HG02610 (cell line): ENCODE results near the gene CCT7.
A peak's percentile ranks its signal among the peaks of the same experiment; 100 is the strongest.

ENCODE experiments used
- ATAC-seq: cut with Tn5 transposase; IDR thresholded peaks from one replicate; pipeline ENCODE4 v1.9.1; 2021; ENCODE audit warnings: mild to moderate bottlenecking, moderate library complexity; ENCODE audit not compliant: unreplicated experiment

CCT7 gene

DNA sequence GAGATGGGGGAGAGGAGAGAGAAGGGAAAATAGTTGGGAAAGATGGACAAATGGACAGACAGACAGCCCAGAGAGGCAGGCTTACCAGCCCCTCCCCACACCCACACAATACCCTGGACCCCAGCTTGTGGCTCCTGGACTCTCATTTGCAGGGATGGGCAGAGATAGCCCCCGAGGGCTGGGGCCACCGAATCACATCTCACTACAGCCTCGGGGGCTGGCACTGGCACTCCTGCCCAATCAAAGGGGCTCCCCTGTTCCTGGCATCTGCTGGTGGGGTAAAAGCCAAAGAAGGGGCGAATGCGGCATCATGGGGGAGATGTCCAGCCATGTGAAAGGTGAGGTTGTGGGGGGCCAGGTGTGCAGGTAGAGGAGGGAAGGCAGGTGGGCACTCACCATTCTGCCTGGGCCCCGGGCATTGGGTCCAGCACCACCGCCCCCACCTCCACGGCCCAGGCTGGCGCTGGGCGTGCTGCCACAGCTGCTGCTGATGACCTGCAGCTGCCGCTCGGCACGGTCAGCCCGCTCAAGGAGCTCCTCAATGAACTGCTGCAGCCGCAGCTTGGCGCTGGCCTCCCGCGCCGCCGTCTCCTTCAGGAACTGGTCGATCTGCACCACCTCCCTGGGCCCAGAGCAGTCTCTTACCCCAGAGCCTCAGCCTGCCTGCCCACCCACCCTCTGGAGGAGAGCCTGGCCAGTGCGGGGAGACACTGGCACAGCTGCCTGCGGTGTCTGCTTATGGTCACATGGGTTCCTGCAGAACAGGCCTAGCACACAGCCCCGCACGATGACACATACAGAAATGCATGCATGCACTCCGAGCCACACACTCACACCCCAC lies 32.2 kb downstream of the CCT7 start:
- ATAC-seq: no peak

DNA sequence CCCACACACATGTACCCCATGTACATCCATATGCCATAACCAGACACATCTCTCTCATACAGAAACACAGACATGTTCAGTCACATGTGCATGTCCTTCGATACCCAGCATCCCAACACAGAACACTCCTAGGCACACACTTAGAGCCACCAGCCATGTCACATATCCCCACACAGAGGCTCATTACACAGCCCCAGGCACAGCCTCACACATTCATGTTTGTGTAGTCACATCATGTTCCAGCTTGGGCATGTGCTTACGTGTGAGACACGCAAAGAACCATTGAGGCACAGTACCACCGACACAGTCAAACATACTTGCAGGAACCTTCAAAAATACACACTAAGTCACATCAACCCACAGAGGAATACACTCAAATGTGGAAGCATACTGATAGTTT lies 32.9 kb downstream of the CCT7 start:
- no peak for ATAC-seq

DNA sequence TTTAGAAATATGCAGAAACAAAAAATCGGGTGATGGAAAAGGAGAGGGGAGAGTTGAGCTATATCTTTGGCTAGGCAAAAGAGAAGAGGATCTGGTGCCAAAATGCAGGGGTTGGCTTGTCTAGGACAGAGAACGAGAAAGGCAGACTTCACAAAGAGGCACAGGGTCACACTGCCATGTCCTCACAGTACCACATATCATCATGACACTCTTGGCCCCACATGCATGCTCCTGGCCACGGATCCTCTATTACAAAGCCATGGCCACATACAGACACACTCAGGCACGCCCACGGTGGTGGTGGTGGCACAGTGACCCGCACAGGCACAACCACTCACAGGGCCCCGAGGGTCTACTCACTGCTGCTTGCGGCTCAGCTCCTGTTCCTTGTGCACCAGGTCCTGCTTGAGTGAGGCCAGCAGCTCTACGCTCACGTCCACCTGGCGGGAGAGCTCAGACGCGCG lies 34.3 kb downstream of the CCT7 start:
- no peak for ATAC-seq

DNA sequence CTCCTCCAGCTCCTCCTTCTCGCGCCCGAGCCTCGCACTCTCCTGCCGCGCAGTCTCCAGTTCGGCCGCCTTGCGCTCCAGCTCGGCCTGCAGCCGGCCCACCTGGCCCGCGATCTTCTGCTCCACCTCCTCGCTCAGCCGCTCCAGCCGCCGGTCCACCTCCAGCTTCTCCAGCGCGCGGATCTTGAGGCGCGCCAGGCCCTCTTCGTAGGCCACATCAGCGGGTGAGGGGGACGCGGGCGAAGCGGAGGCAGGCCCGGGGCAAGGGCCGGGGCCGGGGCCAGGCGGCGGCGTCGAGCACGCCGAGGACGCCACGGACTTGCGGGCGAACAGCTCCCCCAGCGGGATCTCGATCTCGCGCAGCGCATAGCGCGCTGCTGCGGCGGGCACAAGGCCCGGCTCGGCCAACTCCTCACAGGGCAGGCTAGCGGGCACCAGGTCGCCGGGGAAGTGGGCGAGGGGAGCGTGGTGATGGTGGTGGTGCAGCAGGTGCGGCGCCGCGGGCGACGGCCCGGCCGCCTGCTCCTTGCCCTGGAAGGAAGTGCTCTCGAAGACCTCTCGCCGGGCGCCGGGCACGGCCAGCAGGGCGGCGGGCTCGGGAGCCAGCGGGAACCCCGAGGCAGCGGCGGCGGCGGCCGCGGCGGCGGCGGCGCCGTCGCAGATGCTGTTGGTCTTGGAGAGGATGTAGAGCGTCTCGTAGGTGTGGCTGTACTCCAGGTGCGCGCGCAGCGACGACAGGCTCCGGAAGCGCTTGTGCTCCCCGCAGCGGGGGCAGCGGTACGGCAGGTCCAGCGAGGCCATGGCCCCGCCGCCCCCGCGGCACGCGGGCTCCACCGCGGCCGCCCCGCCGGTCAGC lies 35.0 kb downstream of the CCT7 start:
- ATAC-seq: no peak

DNA sequence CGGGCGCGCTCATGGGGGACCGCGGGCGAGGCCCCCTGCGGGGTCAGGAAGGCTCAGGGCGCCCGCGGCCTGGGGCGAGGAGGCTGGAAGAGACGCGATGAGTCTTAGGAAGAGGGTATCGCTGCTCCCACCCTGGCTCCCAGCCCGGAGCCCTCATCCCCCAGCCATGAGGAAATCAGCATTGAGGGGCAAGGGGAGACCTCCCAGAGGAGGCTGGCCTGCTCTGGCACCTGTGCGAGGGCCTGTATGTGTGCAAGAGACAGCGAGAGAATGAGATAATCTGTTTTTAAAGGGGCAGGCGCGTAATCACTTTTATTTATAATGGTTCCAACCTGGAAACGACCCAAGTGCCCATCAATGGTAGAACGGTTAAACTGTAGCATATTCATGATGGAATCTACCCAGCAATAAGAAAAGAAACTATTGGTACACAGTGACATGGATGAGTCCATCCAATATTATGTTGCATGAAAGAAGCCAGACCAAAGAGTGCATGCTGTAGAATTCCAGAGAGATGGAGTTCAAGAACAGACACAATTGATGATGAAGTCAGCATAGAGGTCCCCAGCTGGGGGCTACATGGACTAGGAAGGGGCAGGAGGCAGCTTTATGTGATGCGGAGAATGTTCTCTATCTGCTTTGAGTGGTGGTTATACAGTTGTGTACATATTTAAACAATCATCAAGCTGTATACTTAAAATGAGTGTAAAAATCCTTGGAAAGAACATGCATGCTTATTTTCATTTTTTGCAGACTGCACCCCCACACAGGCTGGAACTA lies 35.8 kb downstream of the CCT7 start:
- ATAC-seq: no peak

DNA sequence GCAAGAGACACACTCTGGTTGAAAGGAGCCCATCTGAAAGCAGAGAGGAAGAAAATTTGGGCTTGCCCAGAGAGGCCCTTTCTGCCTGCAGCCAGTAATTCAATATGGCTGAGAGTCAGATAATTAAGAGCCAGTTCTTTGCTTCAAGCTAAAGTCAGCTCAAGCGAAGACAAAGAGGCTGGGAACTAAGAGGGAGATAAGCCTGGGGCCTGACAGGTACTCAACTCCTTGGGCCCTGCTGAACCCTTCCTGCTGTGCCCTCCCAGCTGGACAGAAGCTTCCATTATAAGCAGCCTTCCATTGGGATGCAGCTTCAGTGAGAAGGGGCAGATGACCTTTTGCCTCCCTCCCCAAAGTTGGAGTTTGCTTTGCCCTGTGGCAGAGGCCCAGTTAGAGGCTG lies 38.2 kb downstream of the CCT7 start:
- ATAC-seq: no peak

DNA sequence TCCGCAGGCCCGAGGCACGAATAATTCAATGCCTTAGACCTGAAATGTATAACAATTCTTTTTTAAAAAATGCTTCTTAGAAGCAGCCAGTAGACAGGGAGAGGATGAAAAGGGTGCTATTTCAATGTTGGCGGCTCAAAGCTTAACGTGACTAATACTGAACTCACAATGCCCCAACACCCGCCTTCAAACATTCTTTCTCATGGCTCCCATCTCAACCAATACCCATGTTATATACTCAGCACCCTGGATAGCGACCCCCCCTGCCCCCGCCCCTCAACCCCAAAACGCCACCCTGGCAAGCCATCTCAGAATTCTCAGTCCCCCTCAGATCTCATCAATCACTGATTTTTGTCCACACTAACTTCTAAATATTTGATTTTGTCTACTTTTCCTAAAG lies 45.7 kb downstream of the CCT7 start:
- ATAC-seq: no peak

DNA sequence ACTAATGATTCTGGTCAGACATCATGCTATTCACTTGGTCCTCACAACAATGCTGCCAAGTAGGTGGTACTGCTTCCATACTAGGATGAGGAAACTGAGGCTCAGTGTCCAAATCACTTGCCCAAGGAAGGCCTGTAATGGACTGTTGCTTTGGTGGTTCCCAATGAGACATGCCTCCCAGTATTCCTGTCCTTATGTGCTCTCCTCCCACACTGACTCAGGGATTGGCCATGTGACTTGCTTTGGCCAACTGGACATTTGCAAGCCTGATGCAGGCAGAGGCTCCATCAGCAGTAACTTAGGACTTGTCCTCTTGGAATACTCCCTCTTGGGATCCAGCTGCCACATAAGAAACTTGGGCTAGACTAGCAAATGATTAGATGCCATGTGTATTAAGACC lies 47.1 kb downstream of the CCT7 start:
- ATAC-seq: no peak

DNA sequence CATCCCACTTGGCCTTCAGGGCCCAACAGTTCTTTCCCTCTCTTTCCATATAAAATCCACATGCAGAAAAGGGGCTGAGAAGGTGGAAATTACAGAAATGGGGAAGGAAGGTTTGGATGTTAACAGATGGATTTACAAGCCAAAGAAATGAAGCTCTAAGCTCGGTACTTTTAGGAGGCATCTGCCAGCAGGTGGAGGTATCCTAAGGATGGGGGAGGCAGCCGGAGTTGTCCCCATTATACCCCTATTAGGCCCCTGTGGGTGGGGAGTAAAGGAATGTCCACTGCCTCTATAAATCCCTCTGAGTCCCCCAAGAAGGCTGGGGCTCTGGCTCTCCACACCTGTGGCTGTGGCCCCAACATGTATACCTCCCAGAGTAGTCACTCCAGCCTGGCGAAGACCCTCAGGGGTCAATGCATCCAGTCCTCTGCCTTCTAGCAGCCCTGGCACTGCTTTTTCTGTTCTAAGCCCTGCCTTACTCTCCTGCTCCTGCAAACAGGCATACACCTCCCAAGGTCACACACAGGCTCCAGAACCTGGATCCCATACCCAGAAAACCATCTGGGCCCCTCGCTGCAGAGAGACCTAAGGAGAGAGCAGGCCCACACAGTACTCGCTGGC lies 48.9 kb downstream of the CCT7 start:
- ATAC-seq: no peak

DNA sequence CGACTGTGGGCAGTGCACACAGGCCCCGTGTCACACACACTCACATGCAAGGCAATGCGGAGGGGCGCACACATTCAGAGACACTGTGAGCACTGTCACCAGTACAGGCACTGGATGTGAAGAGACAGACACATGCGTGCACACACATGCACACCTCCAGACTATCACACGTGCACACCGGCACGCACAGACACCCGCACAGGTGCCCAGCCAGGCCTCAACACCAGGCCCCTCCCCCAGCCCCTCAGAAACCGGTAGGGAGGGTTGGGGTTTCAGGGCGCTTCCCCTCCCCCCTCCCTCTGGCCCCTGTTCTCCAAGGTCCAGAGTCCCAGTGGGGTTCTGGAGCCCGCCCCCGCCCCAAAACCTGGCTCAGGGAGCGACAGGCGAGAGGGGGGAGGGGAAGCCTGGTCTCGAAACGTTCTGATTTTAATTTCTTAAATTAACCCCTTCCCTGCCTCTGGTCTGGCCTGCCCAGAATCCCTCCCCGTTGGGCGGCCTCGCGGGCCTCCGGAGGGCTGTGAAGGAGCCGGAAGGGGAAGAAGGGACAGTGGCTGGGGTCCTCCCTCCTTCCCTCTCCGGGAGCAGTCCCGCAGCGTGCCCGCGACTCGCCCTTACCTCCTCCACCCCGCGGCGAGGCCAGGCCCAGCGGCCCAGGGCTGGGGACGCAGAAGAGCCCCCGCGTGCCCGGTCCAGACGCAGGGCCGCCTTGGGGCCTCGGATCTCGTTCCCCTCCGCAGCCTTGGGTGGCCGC lies 49.6 kb downstream of the CCT7 start:
- ATAC-seq: peak; percentile 13

DNA sequence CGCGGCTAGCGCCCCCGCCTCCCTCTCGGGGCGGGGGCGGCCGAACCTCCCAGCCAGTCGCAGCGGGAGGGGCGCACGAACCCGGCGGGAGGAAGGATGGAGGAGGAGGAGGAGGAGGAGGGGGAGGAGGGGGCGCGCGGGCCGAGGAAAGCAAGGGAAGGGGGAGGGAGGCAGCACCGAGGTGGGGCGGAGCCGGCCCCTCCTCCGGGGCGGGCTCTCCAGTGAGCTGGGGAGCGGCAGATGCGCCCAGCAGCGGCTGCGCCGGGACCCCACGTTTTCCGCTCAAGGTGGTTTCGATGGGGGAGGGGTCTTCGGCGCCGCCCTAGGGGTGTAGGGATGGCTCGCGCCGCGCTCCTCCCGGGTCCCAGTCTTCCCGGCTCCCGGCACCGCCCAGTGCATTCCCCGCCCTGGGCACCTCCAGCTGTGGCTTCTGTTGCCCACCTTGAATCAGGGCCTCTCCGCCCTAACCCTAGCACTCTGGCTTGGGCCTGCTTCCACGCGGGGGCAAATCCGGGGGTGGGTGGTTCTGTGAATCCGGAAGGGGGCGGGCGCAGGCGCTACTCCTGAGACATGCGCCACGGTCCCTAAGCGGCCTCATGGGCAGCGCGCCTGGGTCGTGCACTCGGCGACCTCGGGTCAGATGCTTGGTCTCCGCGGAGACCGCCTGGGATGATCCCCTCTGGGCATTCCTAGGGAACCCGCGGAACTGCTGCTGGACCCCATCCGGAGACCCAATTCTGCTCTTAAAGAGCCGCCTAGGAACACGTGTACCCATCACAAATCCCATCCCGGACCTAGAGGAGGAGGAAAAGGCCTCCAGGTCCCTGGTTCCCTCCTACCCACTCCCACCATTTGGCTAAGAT lies 50.4 kb downstream of the CCT7 start, which contains the start of gene FBXO41:
Gene FBXO41, minus strand, starts transcription at position 183 of the 863 bp plus-strand sequence. CDS start 14,848 bp downstream, outside the sequence.
- peak; percentile 81 for ATAC-seq

DNA sequence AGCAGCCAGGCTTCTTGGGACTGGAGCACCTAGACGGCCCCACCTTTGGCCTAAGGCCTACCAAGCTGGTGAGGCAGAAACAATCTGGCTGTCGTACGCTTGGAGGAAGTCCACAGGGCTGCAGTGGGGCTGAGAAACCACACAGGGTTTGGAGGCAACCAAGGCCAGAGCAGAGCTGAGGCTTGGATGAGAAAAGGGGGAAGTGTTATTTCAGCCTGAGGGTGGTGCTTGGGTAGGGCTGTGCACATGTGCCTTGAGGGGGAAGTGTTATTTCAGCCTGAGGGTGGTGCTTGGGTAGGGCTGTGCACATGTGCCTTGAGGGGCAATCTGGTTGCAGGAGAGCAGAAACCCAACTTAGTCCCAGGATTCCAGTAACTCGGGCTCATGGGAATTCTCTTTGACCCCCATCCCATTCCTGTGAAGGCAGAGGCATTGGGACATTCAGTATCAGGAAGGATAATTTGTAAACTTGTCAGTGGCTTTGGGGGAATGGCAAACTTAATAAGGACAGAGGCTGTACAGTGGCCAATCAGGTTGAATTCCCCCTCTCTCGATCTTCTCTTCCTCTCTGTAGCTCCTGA lies 51.1 kb downstream of the CCT7 start:
- peak; percentile 51 for ATAC-seq

DNA sequence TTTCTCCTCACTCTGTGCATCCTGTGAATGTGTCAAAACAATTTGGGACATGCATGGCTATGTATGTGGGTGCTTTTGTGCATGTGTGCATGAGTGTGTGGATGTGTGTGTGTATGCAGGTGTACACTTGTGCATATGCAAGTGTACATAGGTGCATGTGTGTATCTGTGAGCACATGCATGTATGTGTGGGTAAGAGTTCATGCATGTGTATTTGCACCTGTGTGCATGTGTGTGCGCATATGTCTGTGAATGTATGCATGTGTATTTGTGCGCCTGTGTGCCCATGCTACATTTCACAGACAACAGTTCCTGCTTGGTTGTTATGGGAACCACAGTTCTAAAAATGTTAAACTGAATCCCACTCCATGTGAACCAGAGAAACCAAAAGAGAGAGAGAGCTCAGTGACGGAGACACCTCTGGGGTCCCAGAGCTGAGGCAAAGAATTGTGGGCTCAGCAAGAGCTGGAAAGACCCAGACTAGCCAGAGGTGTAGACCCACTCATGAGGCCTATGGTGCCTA lies 52.1 kb downstream of the CCT7 start:
- no peak for ATAC-seq

DNA sequence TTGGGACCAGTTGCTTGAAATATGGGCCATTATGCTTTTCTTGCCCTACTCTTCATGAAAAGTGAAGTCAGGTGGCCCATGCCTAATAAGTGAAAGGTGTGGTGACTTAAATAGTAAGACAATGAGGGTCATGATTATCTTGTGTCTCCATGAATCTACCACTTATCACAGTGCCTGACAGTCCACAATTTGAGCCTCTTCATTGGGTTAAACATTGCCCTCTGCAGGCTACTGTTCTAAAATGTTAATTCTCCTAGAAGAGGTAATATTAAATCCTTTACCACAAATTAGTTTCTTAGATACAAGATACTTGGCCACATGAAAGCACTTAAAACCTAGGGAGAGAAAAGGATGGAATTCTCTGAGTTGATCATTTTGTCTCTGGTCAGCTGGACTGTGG lies 55.2 kb downstream of the CCT7 start:
- ATAC-seq: no peak

DNA sequence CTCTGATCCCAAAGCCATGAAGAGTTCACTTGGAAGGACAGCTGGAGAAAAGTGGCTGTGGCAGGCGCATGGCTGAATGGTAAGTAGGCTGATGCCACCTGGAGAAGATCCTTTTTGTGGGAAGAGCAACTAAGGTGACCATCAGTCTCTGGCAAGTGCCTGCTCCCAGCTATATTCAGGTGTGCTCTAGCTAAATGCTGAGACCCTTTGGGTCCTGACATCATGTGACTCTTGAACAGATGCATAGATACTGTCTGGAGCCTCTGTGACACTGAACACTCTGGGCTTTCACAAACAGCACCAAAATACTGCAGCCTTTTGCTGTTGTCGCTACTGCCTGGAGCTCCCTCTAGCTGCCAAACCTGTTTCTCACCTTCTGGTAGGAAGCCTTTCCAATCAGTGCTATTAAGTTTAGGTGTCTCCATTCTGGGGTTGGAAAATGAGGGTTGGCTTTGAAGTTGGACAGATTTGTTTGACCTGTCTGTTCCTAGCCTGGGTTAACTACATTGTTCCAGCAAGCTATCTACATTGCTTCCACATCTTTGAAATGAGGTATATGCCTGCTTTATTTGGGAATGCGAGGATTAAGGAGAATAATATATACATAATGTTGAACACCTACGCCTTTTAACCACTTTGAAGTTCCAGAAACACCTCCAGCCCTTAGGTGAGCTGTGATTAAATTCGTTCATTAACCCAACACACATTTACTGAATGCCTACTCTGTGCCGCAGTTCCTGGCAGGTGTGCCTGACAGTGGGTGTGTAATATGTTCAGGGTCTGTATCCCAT lies 56.1 kb downstream of the CCT7 start:
- no peak for ATAC-seq

DNA sequence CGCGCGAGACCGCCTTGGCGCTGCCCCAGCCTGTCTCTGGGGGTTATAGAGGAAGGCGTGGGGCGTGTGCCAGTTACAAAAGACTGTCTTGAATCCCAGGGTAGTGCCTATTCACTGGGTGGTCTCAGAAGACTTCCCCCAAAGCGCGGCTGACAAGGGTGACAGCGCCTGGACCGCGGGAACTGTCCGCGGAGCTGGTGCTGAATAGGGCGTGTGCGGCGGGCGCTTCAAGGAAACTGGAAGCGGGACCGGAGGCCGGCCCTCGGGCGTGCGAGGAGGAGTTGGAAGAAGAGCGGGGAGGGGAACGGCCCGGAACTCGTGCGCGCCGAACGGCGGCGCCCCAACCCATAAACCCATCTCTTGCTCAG lies 57.0 kb downstream of the CCT7 start:
- ATAC-seq: no peak

DNA sequence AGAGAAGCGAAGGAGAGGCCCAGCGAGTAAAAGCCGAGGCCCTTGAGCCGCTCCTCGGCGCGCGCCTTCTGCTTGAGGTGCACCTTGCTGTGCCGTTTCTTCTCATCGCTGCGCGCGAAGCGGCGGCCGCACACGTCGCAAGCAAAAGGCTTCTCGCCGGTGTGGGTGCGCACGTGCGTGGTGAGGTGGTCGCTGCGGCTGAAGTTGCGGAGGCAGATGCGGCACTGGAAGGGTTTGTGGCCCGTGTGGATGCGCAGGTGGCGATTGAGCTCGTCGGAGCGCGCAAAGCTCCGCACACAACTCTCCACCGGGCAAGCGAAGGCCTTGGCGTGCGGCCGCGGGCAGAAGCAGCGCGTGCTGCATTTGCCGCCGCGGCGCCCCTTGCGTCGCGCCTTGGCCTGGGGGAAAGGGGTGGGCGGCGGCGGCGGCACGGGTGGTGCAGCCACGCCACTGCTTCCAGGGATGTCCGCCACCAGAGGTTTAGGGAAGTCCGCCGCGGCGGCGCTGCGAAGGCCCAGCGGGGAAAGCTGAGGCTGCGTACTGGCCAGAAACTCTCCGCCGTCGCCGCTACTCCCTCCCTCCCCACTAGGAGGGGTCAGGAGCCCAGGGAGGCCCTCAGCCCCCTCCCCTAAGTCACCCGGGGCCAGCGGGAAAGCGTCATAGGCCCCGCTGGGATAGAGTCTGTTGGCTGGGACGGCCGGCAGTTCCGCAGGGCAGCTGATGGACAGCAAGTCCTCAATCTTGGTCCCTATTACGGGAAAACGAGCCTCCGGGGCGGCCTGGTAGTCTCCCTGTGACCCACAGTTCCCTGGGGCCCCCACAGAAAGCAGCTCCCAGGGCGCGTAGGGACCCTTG lies 57.6 kb downstream of the CCT7 start:
- ATAC-seq: no peak
